Thyroid gland (tissue), 4 donors: Measurements from ENCODE around the gene SCRN3. TPM values are rescaled to one million over a fixed set of nuclear protein-coding genes. Genes with fewer than 3 reads are reported as not detected.
"Not testable (repeated sequence)": the region's sequence is repeated elsewhere in the genome, so short reads cannot be mapped to it uniquely, and the experiment has no call there.

ENCODE experiments used
- DNase-seq, 2 donors: peaks; one replicate each; pipeline ENCODE4 v3.0.0-alpha.2; 2019
- H3K27ac ChIP-seq, 3 donors: fragments of 200-600 bp; sonication (generic); 1 replicate in 2 of 3; 2 replicates in 1 of 3; pipeline ENCODE4 v1.5.1; 2016 to 2019; ENCODE audit warnings: mild to moderate bottlenecking in 1 of 3, moderate library complexity in 1 of 3
- H3K27me3 ChIP-seq: fragments of 200-600 bp; sonication (generic); one replicate; pipeline ENCODE4 v1.5.1; 2019
- H3K36me3 ChIP-seq, 2 donors: fragments of 200-600 bp; sonication (generic); one replicate each; pipeline ENCODE4 v1.5.1; 2016 to 2019
- H3K4me1 ChIP-seq, 2 donors: fragments of 200-600 bp; sonication (generic); one replicate each; pipeline ENCODE4 v1.5.1; 2017 to 2019
- H3K4me3 ChIP-seq, 3 donors: fragments of 200-600 bp; sonication (generic); replicated peaks in 1 of 3; 1 replicate in 2 of 3; 2 replicates in 1 of 3; pipeline ENCODE4 v1.5.1; 2016; ENCODE audit warnings: mild to moderate bottlenecking in 1 of 3
- H3K9me3 ChIP-seq: fragments of 200-600 bp; sonication (generic); one replicate; pipeline ENCODE4 v1.5.1; 2017
- CTCF ChIP-seq, 6 experiments: fragments of 200-600 bp in 3 of 6; fragments of 450-650 bp in 3 of 6; sonication (generic) in 3 of 6; IDR thresholded peaks; one replicate each; pipeline ENCODE4 v1.5.1; 2016 to 2019; ENCODE audit warnings: antibody characterized with exemption in 6 of 6, mild to moderate bottlenecking in 2 of 6, inconsistent platforms in 1 of 6, moderate library complexity in 1 of 6
- POLR2A ChIP-seq, 2 donors: fragments of 450-650 bp; IDR thresholded peaks; one replicate each; pipeline ENCODE4 v1.6.1; 2017; ENCODE audit warnings: antibody characterized with exemption in 2 of 2, mild to moderate bottlenecking in 2 of 2, moderate library complexity in 1 of 2
- WGBS, 2 donors: methylation state at CpG; one replicate each; pipeline ENCODE4 v1.1.5; 2017; 5-methylcytosine and 5-hydroxymethylcytosine counted together
- intact Hi-C: fragments of 100-400 bp; cut with DNase I; formaldehyde crosslinking; loops from one replicate; pipeline ENCODE4 v1.15.1; 2023
- total RNA-seq, 4 donors: library from RNA; depleted of rRNA; stranded (reverse); fragments of >200 nt; gene quantifications; one replicate each; pipeline ENCODE4 v1.2.3, GENCODE V29; 2016

SCRN3 gene
- total RNA-seq = 10 to 100 TPM; 26.0 to 37.5 (median 32.3) TPM

GRCh38 chr2:174395284-174395968 is at the start of gene SCRN3:
SCRN3 (plus strand) TSS chr2:174395730; CDS start chr2:174398284, 2,554 bp downstream.
- Histone ChIP-seq H3K9me3 (no peaks in the 10 kb centered on the region), H3K27ac (peak within 1 kb of the TSS; percentile 77 to 87 (median 86)), H3K36me3 (no peaks in the 10 kb centered on the region), H3K4me1 (peaks cover 11 to 19% of the 10 kb centered on the region in 2 donors), H3K4me3 (peak within 1 kb of the TSS; percentile 52 to 99 (median 67)), H3K27me3 (no peaks in the 10 kb centered on the region)
- intact Hi-C loops = no loop called here
- WGBS, 2 donors = 1% methylated on average over 18 to 20 of the region's 35 CpGs
- DNase-seq = peak; percentile 89 to 95
- TF ChIP-seq CTCF (IDR thresholded peaks at IDR 0.05) (no peak), POLR2A (IDR thresholded peaks at IDR 0.05) (peak in 1 of 2 donors; percentile 76)

- no peak for DNase-seq
- TF ChIP-seq POLR2A (IDR thresholded peaks at IDR 0.05) (no peak), CTCF (IDR thresholded peaks at IDR 0.05) (peak in 2 of 6 experiments; percentile 13 to 14)
- Histone ChIP-seq H3K4me3 (no peak overlapping the region), H3K27ac (no peak overlapping the region), H3K36me3 (peaks cover 11 to 19% of the 10 kb centered on the region in 2 donors), H3K27me3 (no peaks in the 10 kb centered on the region), H3K4me1 (no peaks in the 10 kb centered on the region), H3K9me3 (no peaks in the 10 kb centered on the region)
- intact Hi-C loops = no loop called here
- WGBS, 2 donors = 92 to 94% methylated on average over 2 of the region's 2 CpGs
These were observed 45.5 kb upstream of the SCRN3 start for GRCh38 chr2:174350018-174350417.

GRCh38 chr2:174350593-174351181 is 44.8 kb upstream of the SCRN3 start:
- Histone ChIP-seq H3K4me3 (no peak overlapping the region), H3K27ac (no peak overlapping the region), H3K4me1 (no peaks in the 10 kb centered on the region), H3K27me3 (no peaks in the 10 kb centered on the region), H3K36me3 (peaks cover 11 to 19% of the 10 kb centered on the region in 2 donors), H3K9me3 (no peaks in the 10 kb centered on the region)
- TF ChIP-seq POLR2A (IDR thresholded peaks at IDR 0.05) (no peak), CTCF (IDR thresholded peaks at IDR 0.05) (no peak)
- 96 to 98% methylated on average over 2 of the region's 2 CpGs for WGBS, 2 donors
- intact Hi-C loops = no loop called here
- DNase-seq = no peak

GRCh38 chr2:174353004-174353403 is 42.5 kb upstream of the SCRN3 start:
- Histone ChIP-seq H3K36me3 (peaks cover 11 to 14% of the 10 kb centered on the region in 2 donors), H3K4me3 (no peak overlapping the region), H3K27me3 (no peaks in the 10 kb centered on the region), H3K9me3 (no peaks in the 10 kb centered on the region), H3K27ac (no peak overlapping the region), H3K4me1 (no peaks in the 10 kb centered on the region)
- TF ChIP-seq CTCF (IDR thresholded peaks at IDR 0.05) = no peak
- TF ChIP-seq POLR2A (IDR thresholded peaks at IDR 0.05) = no peak
- intact Hi-C loops = no loop called here
- WGBS, 2 donors = 97 to 99% methylated on average over 1 of the region's 1 CpG
- no peak for DNase-seq

- no peak for DNase-seq
- no peaks in the 10 kb centered on the region for H3K36me3 ChIP-seq
- intact Hi-C loops = no loop called here
- H3K4me3 ChIP-seq = no peak overlapping the region
- H3K27ac ChIP-seq = no peak overlapping the region
- TF ChIP-seq CTCF (IDR thresholded peaks at IDR 0.05) = no peak
- TF ChIP-seq POLR2A (IDR thresholded peaks at IDR 0.05) = no peak
- H3K9me3 ChIP-seq = no peaks in the 10 kb centered on the region
- no peaks in the 10 kb centered on the region for H3K4me1 ChIP-seq
- WGBS, 2 donors = 94 to 96% methylated on average over 2 of the region's 2 CpGs
- no peaks in the 10 kb centered on the region for H3K27me3 ChIP-seq
These were observed 39.2 kb upstream of the SCRN3 start for GRCh38 chr2:174356347-174356746.

GRCh38 chr2:174359663-174360062 is 35.9 kb upstream of the SCRN3 start:
- 95 to 98% methylated on average over 4 of the region's 4 CpGs for WGBS, 2 donors
- H3K9me3 ChIP-seq, DNase-seq, H3K27ac ChIP-seq, H3K4me1 ChIP-seq, intact Hi-C loops, H3K4me3 ChIP-seq, H3K27me3 ChIP-seq: not testable (repeated sequence)
- H3K36me3 ChIP-seq = peaks cover 7 to 11% of the 10 kb centered on the region in 2 donors
